Epithelial cell of esophagus (primary cell): Measurements from ENCODE around the gene CFAP410.

Experiments used
- DNase-seq: peaks from one replicate; pipeline ENCODE4 v3.0.0; 2010; ENCODE audit warnings: low read depth
- H3K4me3 ChIP-seq: 2 replicates; pipeline ENCODE4 v1.5.1; 2011; ENCODE audit warnings: mild to moderate bottlenecking, low read length, control low read depth
- CTCF ChIP-seq: IDR thresholded peaks from 2 replicates; pipeline ENCODE4 v1.5.1; 2011; ENCODE audit warnings: low read depth, mild to moderate bottlenecking, low read length, control low read depth, inconsistent platforms; ENCODE audit not compliant: insufficient read depth; ENCODE audit errors: missing control alignments

Gene CFAP410

GRCh38 chr21:44333509-44334328 lies 5.5 kb downstream of the CFAP410 start:
- no peak for TF ChIP-seq CTCF
- no peak for DNase-seq
- no peak overlapping the region for H3K4me3 ChIP-seq

GRCh38 chr21:44332965-44333364 lies 6.2 kb downstream of the CFAP410 start:
- no peak for TF ChIP-seq CTCF
- no peak for DNase-seq

GRCh38 chr21:44332383-44332782 lies 6.8 kb downstream of the CFAP410 start:
- DNase-seq: no peak
- H3K4me3 ChIP-seq: no peak overlapping the region
- TF ChIP-seq CTCF: no peak

More at GRCh38 chr21:44332965-44333364, 6.2 kb downstream of the CFAP410 start:
- H3K4me3 ChIP-seq: no peak overlapping the region

- H3K4me3 ChIP-seq: no peak overlapping the region
- no peak for TF ChIP-seq CTCF
- peak; percentile 19 for DNase-seq
Measured at GRCh38 chr21:44331650-44332307, 7.4 kb downstream of the CFAP410 start.

- DNase-seq: no peak
- TF ChIP-seq CTCF: no peak
- no peak overlapping the region for H3K4me3 ChIP-seq
Measured at GRCh38 chr21:44331209-44331608, 8.0 kb downstream of the CFAP410 start.

- H3K4me3 ChIP-seq: no peak overlapping the region
- TF ChIP-seq CTCF: no peak
- no peak for DNase-seq
Measured at GRCh38 chr21:44330698-44331097, 8.5 kb downstream of the CFAP410 start.
